GM12878 (cell line): ENCODE data around the gene PIRT. TPM values are rescaled to one million over a fixed set of nuclear protein-coding genes. Genes with fewer than 3 reads are reported as not detected.

Experiments used
- ATAC-seq: fragments of 200-7000 bp; cut with Tn5 transposase; 3 replicates; pipeline ENCODE4 v1.9.1; 2020; ENCODE audit warnings: mild to moderate bottlenecking, moderate library complexity
- BruUV-seq: library from RNA; stranded (reverse); fragments of 400-500 nt; replicated peaks from 2 replicates; lab custom pipeline; 2021; lab: Mats Ljungman, UMichigan
- CTCF ChIA-PET: fragments of 300-600 bp; sonication (Branson Sonifier 250); formaldehyde crosslinking; extraction: SDS; loops from one replicate; lab custom pipeline; 2021; ENCODE audit warnings: inconsistent platforms; lab: Yijun Ruan, JAX
- POLR2A ChIA-PET: fragments of 350-600 bp; formaldehyde crosslinking; extraction: SDS; loops from one replicate; lab custom pipeline; 2021; ENCODE audit warnings: inconsistent platforms; lab: Charles Lee
- RAD21 ChIA-PET: fragments of 300-600 bp; sonication (Branson Sonifier 250); formaldehyde crosslinking; loops from one replicate; lab custom pipeline; 2023; ENCODE audit warnings: antibody characterized with exemption; ENCODE audit not compliant: unreplicated experiment; lab: Charles Lee
- SMC1A ChIA-PET: fragments of 300-600 bp; sonication (Branson Sonifier 250); formaldehyde crosslinking; loops from one replicate; lab custom pipeline; 2023; ENCODE audit not compliant: unreplicated experiment, uncharacterized antibody; lab: Charles Lee
- DNase-seq: peaks from one replicate; pipeline ENCODE4 v3.0.0-alpha.2; 2011; ENCODE audit warnings: low read depth, low spot score
- FAIRE-seq: peaks from 3 replicates; lab custom pipeline; 2011; peaks lifted over from hg19 to GRCh38; lab: Jason Lieb, UNC
- H2AFZ ChIP-seq: 2 replicates; pipeline ENCODE4 v1.6.0; 2011; ENCODE audit warnings: low read depth, low read length, control low read depth; ENCODE audit not compliant: control insufficient read depth
- H3K27ac ChIP-seq: 2 replicates; pipeline ENCODE4 v1.5.1; 2011; ENCODE audit warnings: control low read depth; ENCODE audit not compliant: control insufficient read depth, insufficient read depth
- H3K27me3 ChIP-seq, 2 experiments: replicated peaks in 1 of 2; 2 replicates each; pipeline versions ENCODE4 v1.6.0 to v1.6.1; 2011; ENCODE audit warnings: low read length in 1 of 2; ENCODE audit not compliant: control insufficient read depth in 2 of 2, insufficient read depth in 2 of 2
- H3K36me3 ChIP-seq, 2 experiments: 2 replicates each; pipeline ENCODE4 v1.5.1; 2011; ENCODE audit warnings: low read length in 1 of 2; ENCODE audit not compliant: control insufficient read depth in 2 of 2, insufficient read depth in 2 of 2
- H3K4me1 ChIP-seq: 2 replicates; pipeline ENCODE4 v1.6.1; 2011; ENCODE audit warnings: mild to moderate bottlenecking, low read length, moderate library complexity, mixed read lengths; ENCODE audit not compliant: control insufficient read depth, insufficient read depth
- H3K4me2 ChIP-seq: 2 replicates; pipeline ENCODE4 v1.6.0; 2011; ENCODE audit warnings: control low read depth; ENCODE audit not compliant: control insufficient read depth, insufficient read depth
- H3K4me3 ChIP-seq: fragments of 200-600 bp; sonication (generic); 2 replicates; pipeline ENCODE4 v1.5.1; 2016
- H3K79me2 ChIP-seq: 2 replicates; pipeline ENCODE4 v1.6.0; 2011; ENCODE audit warnings: low read length; ENCODE audit not compliant: control insufficient read depth, insufficient read depth
- H3K9ac ChIP-seq: 2 replicates; pipeline ENCODE4 v1.8.0; 2011; ENCODE audit warnings: low read length, control low read depth, mixed read lengths; ENCODE audit not compliant: control insufficient read depth, insufficient read depth
- H3K9me3 ChIP-seq: replicated peaks from 3 replicates; pipeline ENCODE4 v1.5.1; 2011; ENCODE audit warnings: mild to moderate bottlenecking, low read length; ENCODE audit not compliant: control insufficient read depth, insufficient read depth
- H4K20me1 ChIP-seq: 2 replicates; pipeline ENCODE4 v1.6.0; 2011; ENCODE audit not compliant: control insufficient read depth, insufficient read depth
- ATF2 ChIP-seq: IDR thresholded peaks from 2 replicates; pipeline ENCODE4 v1.6.1; 2012; ENCODE audit warnings: low read length, inconsistent platforms
- BMI1 ChIP-seq: fragments of 450-650 bp; IDR thresholded peaks from 2 replicates; pipeline ENCODE4 v1.6.1; 2016; ENCODE audit warnings: mild to moderate bottlenecking, moderate library complexity, borderline replicate concordance
- CHD4 ChIP-seq: fragments of 200-600 bp; sonication (generic); IDR thresholded peaks from 2 replicates; pipeline ENCODE4 v1.6.1; 2016; ENCODE audit warnings: mild to moderate bottlenecking
- CTCF ChIP-seq, 3 experiments: IDR thresholded peaks in 2 of 3; conservative IDR thresholded peaks in 1 of 3; 2 replicates each; pipeline ENCODE4 v1.5.1; 2011; ENCODE audit warnings: low read depth in 3 of 3, low read length in 3 of 3, mild to moderate bottlenecking in 3 of 3, control low read depth in 2 of 3, moderate library complexity in 2 of 3, inconsistent platforms in 1 of 3, mixed read lengths in 1 of 3; ENCODE audit not compliant: control insufficient read depth in 2 of 3, insufficient read depth in 1 of 3; ENCODE audit errors: extremely low read depth in 1 of 3
- EGR1 ChIP-seq, 2 experiments: IDR thresholded peaks; 1 replicate in 1 of 2; 2 replicates in 1 of 2; pipeline ENCODE4 v1.6.1; 2011 to 2012; ENCODE audit warnings: low read depth in 2 of 2, low read length in 2 of 2, borderline replicate concordance in 1 of 2, mild to moderate bottlenecking in 1 of 2, moderate library complexity in 1 of 2
- FOXK2 ChIP-seq: fragments of 450-650 bp; IDR thresholded peaks from 2 replicates; pipeline ENCODE4 v1.6.1; 2017; ENCODE audit warnings: mild to moderate bottlenecking, moderate library complexity
- GABPA ChIP-seq: IDR thresholded peaks from 2 replicates; pipeline ENCODE4 v1.6.1; 2014; ENCODE audit warnings: antibody characterized with exemption, low read depth, mild to moderate bottlenecking, inconsistent platforms
- IKZF1 ChIP-seq: fragments of 450-650 bp; conservative IDR thresholded peaks from 2 replicates; pipeline ENCODE4 v1.6.1; 2017; ENCODE audit warnings: antibody characterized with exemption, mild to moderate bottlenecking
- NBN ChIP-seq: fragments of 450-650 bp; IDR thresholded peaks from 2 replicates; pipeline ENCODE4 v1.6.1; 2016
- PKNOX1 ChIP-seq: fragments of 450-650 bp; IDR thresholded peaks from 2 replicates; pipeline ENCODE4 v1.6.1; 2016; ENCODE audit warnings: mild to moderate bottlenecking
- PML ChIP-seq: IDR thresholded peaks from 2 replicates; pipeline ENCODE4 v1.6.1; 2012; ENCODE audit warnings: low read length, inconsistent platforms
- RAD21 ChIP-seq: IDR thresholded peaks from 2 replicates; pipeline ENCODE4 v1.6.1; 2011; ENCODE audit warnings: mild to moderate bottlenecking, low read depth, low read length, moderate library complexity; ENCODE audit not compliant: insufficient read depth
- RELA ChIP-seq: fragments of 450-650 bp; IDR thresholded peaks from 2 replicates; pipeline ENCODE4 v1.8.0; 2014; ENCODE audit warnings: borderline replicate concordance; ENCODE audit not compliant: partially characterized antibody
- RUNX3 ChIP-seq: IDR thresholded peaks from 2 replicates; pipeline ENCODE4 v1.6.1; 2012; ENCODE audit warnings: low read length, inconsistent platforms
- SKIL ChIP-seq: fragments of 450-650 bp; IDR thresholded peaks from 2 replicates; pipeline ENCODE4 v1.6.1; 2017; ENCODE audit warnings: mild to moderate bottlenecking, low read depth, inconsistent platforms; ENCODE audit not compliant: poor library complexity, severe bottlenecking
- SUZ12 ChIP-seq: fragments of 200-600 bp; sonication (generic); IDR thresholded peaks from one replicate; pipeline ENCODE4 v1.6.1; 2018; ENCODE audit warnings: antibody characterized with exemption, mild to moderate bottlenecking; ENCODE audit not compliant: unreplicated experiment
- TAF1 ChIP-seq: IDR thresholded peaks from 2 replicates; pipeline ENCODE4 v1.6.1; 2011; ENCODE audit warnings: mild to moderate bottlenecking, low read depth, low read length, borderline replicate concordance
- TBL1XR1 ChIP-seq: IDR thresholded peaks from 2 replicates; pipeline ENCODE4 v1.6.1; 2012; ENCODE audit warnings: low read depth, low read length, improper control_type of control experiment
- WGBS: methylation state at CpG from one replicate; pipeline ENCODE4 v1.1.6; 2016; ENCODE audit warnings: low lambda C conversion rate; ENCODE audit not compliant: insufficient replicate concordance, insufficient coverage; ENCODE audit errors: missing lambda C conversion rate; 5-methylcytosine and 5-hydroxymethylcytosine counted together
- in situ Hi-C: fragments of 300-500 bp; cut with MboI; formaldehyde crosslinking; loops from 9 replicates; pipeline ENCODE4 v1.14.3; 2018; ENCODE audit warnings: mixed read lengths
- intact Hi-C: fragments of 100-400 bp; cut with micrococcal nuclease; formaldehyde crosslinking; loops from one replicate; pipeline ENCODE4 v1.14.2; 2022; ENCODE audit not compliant: unreplicated experiment
- polyA plus RNA-seq, 11 experiments: library from polyadenylated mRNA; depleted of rRNA in 4 of 11; unstranded in 6 of 11; stranded (reverse) in 5 of 11; fragments of >200 nt; fragmentation: Nextera tagmentation in 4 of 11; fragmentation: Illumina TruSeq in 1 of 11; extraction: Ambion mirVana in 4 of 11; extraction: Trizol in 1 of 11; gene quantifications; 1 replicate in 1 of 11; 2 replicates in 10 of 11; pipeline versions ENCODE4 v1.2.1 to v1.2.3, GENCODE V29; 2011 to 2016; ENCODE audit warnings: inconsistent platforms in 2 of 11, missing spikeins in 2 of 11, low read depth in 1 of 11
- total RNA-seq, 4 experiments: library from RNA; depleted of rRNA in 3 of 4; stranded (reverse); fragments of >200 nt in 3 of 4; fragmentation: Illumina TruSeq in 1 of 4; extraction: Trizol in 1 of 4; gene quantifications; 2 replicates each; pipeline versions ENCODE4 v1.2.1 to v1.2.3, GENCODE V29; 2013 to 2021

The PIRT gene
- total and polyA plus RNA-seq, 10 of the 15 experiments (the other 5 are each of a cell fraction or from before 2014, with no cell fraction given), result not detected

- no peaks in the 10 kb centered on the region for H3K9me3 ChIP-seq
- ChIA-PET RAD21 (no interaction called here), CTCF (no interaction called here), POLR2A (no interaction called here), SMC1A (no interaction called here)
- BruUV-seq, result no TSS peak
- no peak overlapping the region for H3K4me2 ChIP-seq
- H4K20me1 ChIP-seq, result no peaks in the 10 kb centered on the region
- intact Hi-C loops (no loop called here), in situ Hi-C loops (no loop called here)
- no peak overlapping the region for H2AFZ ChIP-seq
- no peaks in the 10 kb centered on the region for H3K79me2 ChIP-seq
- FAIRE-seq (no peak), DNase-seq (no peak), ATAC-seq (no peak)
- H3K4me1 ChIP-seq, result no peaks in the 10 kb centered on the region
- H3K27ac ChIP-seq, result no peak overlapping the region
- no peak for TF ChIP-seq RAD21
- no peak for TF ChIP-seq RUNX3
- no peak for TF ChIP-seq SKIL
- TF ChIP-seq FOXK2, result no peak
- no peak for TF ChIP-seq RELA
- TF ChIP-seq PML, result no peak
- TF ChIP-seq CTCF (IDR thresholded peaks at IDR 0.05 in 2 of 3, conservative IDR thresholded peaks at IDR 0.05 in 1 of 3; ENCODE audit: control insufficient read depth in 2 of 3, extremely low read depth in 1 of 3, insufficient read depth in 1 of 3, low read depth in 3 of 3, low read length in 3 of 3), result no peak
- no peak for TF ChIP-seq SUZ12
- TF ChIP-seq BMI1, result no peak
- no peak for TF ChIP-seq PKNOX1
- TF ChIP-seq ATF2, result no peak
- TF ChIP-seq IKZF1, result no peak
- no peak for TF ChIP-seq NBN
- TF ChIP-seq TAF1, result no peak
- no peak for TF ChIP-seq TBL1XR1
- TF ChIP-seq EGR1 (IDR thresholded peaks at IDR 0.05; ENCODE audit: borderline replicate concordance in 1 of 2, low read depth in 2 of 2, low read length in 2 of 2), result no peak
- no peak for TF ChIP-seq CHD4
- TF ChIP-seq GABPA, result no peak
- no peak overlapping the region for H3K9ac ChIP-seq
- H3K4me3 ChIP-seq, result no peak overlapping the region
- H3K27me3 ChIP-seq, result peaks cover 0 to 2% of the 10 kb centered on the region in 2 experiments; a peak in 2 of 4 replicates
- 39% methylated on average over 5 of the region's 5 CpGs for WGBS
- no peaks in the 10 kb centered on the region for H3K36me3 ChIP-seq
Measured at GRCh38 chr17:10812674-10813073, 25.2 kb downstream of the PIRT start.
